Stromal cell of bone marrow (primary cell): ENCODE measurements around the gene ANO2.

ENCODE experiments used
- DNase-seq: peaks from one replicate; pipeline ENCODE4 v3.0.0-alpha.2; 2012; ENCODE audit warnings: low read depth

ANO2 gene

DNA sequence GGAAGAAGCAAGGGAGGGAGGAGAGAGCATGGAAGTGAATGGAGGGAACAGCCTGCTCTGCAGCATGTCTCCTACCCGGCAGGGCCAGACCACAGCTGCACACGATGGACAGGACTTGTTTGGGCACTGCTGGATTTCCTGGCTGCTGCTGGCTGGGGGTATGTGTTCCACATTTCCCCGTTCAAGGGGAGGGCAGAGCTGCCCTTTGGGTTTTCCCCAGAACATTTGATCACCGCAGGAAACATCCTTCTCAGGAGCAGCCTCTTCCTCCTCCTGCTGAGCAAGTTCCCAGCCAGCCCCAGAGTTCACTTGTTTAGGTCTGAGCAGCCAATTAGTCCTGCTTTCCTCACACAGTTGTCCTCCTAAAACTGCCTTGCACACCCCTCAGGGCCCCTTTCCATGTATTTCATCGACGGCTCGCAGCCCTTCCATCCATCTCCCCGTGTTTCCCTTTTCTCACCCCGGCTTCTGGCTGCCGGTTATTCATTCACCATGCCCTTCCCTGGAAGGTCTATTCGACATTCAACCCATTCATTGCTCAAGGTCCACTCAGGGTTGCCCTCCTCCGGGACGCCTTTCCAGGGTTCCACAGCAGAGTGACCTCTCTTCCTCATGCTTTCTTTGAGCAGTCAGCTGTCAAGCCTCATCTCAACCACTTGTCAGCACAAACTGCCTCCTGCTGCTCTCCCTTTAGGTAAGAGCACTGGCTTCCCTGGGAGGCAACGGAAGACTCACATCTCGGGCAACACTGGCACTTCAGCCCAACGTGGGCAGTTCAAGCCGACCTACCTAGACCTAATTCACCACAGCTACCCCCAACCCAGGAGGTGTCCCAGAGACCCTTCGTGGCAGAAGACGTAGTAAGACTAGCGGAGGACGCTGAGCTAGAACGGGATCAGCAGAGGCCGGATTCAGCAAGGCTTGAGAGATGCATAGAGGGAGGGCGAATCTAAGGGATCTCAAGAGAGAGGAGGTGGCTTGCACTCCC, 20.1 kb upstream of the ANO2 start:
- no peak for DNase-seq

DNA sequence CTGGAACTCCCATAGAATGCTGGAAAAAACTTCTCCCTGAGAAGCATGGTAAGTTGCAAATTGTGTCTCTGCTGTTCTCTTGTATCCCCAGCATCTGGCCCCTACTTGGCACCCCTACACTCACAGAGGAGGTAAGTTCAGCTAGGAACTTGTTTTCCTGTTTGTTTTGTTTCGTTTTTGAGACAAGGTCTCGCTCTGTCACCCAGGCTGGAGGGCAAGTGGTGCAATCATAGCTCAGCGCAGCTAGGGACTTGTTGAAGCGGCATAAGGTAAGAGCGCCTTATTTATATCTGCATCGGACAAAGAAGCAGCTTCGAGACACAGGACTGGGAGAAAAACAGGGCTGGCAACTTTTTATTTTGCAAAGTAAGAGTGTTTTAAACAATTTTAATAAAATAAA, 18.5 kb upstream of the ANO2 start:
- DNase-seq: no peak

DNA sequence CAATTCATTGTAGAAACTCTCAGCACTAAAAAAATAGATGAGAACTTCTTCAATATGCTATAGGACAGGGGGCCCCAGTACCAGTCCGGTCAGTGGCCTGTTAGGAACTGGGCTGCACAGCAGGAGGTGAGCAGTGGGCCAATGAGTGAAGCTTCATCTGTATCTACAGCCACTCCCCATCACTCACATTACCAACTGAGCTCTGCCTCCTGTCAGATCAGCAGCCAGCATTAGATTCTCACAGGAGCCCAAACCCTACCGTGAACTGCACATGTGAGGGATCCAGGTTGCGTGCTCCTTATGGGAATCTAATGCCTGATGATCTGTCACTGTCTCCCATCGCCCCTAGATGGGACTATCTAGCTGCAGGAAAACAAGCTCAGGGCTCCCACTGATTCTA, 15.7 kb upstream of the ANO2 start:
- no peak for DNase-seq

DNA sequence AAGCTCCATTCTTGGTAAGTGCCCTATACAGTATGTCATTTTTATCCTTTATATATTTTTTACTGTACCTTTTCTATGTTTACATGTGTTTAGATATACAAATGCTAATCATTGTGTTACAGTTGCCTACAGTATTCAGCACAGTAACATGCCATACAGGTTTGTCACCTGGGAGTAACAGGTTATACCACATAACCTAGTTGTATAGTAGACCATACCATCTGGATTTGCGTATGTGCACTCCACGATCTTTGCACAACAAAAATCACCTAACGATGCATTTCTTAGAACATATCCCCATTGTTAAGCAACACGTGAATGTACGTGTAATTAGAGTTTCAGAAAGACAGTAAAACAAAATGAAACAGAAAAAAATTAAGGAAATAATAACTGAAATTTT, 11.9 kb upstream of the ANO2 start:
- DNase-seq: no peak

- no peak for DNase-seq
Observed at GRCh38 chr12:5954661-5955060, 9.6 kb upstream of the ANO2 start.

DNA sequence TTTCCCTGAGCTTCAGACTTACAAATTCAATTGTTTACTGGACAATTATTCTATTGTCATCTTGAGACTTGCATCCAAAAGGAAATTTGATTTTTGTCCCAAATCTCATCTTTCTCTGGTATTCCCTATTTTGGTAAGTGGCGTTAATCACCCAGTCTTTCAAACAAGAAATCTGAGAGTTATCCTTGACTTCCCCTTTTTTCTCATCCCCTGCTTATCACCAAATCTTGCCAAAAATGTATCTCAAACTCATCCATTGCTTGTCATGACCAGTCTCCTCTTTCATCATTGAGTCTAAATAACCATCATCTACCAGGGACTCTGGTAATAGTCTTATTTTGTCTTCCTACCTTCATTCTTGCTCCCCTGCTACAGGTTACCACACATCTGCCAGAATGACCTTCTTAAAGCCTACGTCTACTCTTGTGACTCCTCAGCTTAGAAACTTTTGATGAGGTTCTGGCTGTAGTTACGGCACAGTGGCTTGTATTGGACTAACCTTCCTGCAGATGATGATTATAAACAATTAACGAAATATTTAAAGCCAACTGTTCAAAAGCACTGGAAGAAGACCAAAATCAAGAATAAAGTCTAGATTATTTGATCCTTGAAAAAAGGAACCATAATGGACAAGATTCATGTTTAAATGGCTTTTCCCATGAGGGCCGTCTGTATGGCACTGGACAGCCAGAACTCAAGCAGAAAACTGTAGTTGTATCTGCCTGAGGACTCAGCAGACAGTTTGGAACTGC, 9.0 kb upstream of the ANO2 start:
- DNase-seq: no peak

DNA sequence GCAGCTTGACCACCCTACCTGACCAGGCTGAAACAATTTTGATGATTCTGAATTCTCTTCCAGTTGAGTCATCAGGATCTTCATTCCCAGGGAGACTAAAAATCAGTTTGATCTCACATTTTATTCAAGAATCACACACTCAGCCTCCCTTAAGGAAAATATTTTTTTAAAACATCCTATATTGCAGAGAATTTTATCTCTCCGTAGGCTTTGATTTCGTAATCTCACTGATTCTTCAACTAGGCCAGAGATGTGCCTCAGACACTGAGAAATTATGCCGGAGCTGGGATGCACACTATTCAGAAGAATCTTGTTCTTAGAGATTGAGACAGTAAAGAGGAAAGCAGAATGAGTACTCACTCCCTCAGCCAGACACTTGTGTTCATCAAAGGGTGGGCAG, 7.0 kb upstream of the ANO2 start:
- DNase-seq: no peak

DNA sequence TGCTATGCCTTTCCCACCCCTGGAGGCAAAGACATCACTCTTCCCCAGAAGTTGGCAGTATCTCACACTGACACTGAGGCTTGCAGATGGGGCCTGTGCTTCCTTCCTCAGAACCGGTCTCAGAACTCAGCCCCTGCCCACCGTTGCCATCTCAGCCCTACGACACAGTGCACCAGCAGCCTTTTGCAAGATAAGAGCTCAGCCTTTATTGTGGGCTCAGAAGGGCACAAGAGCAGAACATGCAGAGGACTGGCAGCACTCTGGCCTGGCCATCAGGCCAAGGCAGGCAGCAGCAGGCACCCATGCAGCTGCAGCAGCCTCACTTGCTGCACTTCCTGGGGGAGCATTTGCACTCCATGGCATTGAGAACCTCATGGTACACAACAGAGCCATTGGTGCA, 3.6 kb upstream of the ANO2 start:
- DNase-seq: no peak

GRCh38 chr12:5947006-5947405, 1.9 kb upstream of the ANO2 start:
- DNase-seq: no peak

- no peak for DNase-seq
Observed at GRCh38 chr12:5946388-5946787, 1.3 kb upstream of the ANO2 start.

- no peak for DNase-seq
Observed at GRCh38 chr12:5944688-5945070, 380 bp downstream of the ANO2 start.

- DNase-seq: no peak
Observed at GRCh38 chr12:5944053-5944452, 1.0 kb downstream of the ANO2 start.

DNA sequence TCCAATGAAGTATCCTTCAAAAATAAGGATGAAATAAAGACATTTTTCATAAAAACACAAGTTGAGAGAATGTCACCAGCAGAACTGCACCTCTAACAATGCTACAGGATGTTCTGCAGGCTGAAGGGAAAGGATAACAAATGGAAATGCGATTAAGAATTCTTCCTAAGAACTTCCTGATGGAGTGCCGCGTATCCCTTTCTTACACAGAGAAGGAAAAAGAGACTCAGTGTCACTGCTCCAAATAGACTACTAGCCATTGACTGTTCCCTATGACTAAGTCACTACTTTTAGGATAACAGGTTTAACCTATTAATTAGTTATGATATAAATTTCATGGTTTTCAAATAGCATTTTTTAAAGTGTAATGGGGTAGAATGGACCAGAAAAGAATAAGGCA, 3.2 kb downstream of the ANO2 start:
- no peak for DNase-seq

- DNase-seq: no peak
Observed at GRCh38 chr12:5927732-5928516, 17.1 kb downstream of the ANO2 start.

- DNase-seq: no peak
Observed at GRCh38 chr12:5925646-5926045, 19.4 kb downstream of the ANO2 start.

DNA sequence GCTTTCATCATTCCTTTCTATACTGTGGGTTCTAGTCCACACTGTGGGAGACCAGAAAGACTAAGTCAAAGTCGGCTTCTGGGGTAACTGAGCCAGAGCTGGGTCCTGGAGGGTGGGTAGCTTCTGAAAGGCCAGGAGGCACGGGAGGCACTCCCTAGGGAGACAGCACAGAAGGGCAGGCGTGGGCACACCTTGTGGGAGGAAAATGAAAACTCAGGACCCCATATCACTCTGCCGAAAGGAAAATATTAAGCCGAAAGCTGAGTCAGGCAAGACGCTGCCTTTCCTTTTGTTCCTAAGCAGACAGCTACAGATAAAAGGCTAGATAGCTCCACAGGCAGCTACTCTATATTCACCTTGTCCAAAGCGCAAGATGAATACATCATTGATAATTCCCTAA, 20.7 kb downstream of the ANO2 start:
- DNase-seq: no peak

DNA sequence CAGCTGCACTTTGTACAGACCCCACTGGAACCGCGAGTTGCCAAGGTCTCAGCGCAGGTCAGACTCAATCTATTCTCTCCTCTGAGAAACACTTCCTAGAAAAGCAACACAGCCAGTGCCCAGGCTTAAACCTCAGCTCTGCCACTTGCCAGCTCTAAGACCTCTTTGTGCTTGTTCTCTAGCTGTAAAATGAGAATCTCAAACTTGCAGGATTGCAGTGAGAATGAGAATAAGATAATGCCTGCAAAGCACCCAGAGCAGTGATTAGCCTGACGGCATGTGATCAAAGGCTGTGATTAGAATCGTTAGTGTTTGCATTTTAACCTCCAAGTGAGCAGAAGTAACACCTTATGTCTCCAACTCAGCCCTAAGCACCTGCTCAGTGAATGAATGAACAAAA, 21.3 kb downstream of the ANO2 start:
- no peak for DNase-seq

- no peak for DNase-seq
Observed at GRCh38 chr12:5923043-5923605, 21.9 kb downstream of the ANO2 start.

DNA sequence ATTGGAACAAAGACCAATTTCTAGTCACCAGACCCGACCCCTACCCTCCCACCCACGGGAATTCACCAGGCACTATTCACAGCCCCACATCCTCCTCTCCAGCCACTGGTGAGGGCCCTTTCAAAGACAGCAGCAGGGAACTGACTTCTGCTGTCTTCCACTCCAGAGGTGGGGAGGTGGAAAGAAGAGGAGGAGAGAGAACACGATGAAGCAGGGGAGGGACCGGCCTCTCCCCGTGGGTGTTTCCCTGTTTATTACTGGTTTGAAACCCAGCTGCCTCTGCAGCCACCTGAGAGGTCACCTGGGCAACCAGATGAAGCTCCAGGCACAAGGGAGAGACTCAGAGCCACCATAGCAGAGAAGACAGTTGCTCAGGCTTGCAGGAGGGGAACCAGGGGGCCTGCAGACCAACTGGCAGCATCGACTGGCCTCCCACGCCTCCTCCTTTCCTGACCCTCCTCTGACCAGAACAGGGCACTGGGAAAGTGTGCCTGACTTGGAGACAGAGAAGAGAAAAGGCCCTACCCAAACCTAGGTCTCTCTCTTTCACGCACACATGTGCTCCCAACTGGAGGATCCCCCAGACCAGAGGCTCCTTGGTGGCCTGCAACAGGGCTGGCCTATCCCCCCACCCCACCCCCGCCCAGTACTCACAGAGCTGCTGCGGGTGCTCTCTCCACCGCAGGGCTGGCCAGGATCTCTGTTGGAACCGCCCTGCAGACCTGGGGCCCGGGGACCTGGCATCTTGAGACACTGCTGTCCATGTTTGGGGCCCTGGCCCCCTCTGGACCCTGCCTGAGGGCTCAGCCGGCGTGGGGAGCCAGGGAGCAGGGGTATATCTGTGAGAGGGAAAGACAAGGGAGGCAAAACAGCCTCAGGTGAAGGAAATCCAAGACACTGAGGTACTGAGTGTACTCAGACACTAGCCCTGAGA, 22.8 kb downstream of the ANO2 start:
- DNase-seq: no peak

DNA sequence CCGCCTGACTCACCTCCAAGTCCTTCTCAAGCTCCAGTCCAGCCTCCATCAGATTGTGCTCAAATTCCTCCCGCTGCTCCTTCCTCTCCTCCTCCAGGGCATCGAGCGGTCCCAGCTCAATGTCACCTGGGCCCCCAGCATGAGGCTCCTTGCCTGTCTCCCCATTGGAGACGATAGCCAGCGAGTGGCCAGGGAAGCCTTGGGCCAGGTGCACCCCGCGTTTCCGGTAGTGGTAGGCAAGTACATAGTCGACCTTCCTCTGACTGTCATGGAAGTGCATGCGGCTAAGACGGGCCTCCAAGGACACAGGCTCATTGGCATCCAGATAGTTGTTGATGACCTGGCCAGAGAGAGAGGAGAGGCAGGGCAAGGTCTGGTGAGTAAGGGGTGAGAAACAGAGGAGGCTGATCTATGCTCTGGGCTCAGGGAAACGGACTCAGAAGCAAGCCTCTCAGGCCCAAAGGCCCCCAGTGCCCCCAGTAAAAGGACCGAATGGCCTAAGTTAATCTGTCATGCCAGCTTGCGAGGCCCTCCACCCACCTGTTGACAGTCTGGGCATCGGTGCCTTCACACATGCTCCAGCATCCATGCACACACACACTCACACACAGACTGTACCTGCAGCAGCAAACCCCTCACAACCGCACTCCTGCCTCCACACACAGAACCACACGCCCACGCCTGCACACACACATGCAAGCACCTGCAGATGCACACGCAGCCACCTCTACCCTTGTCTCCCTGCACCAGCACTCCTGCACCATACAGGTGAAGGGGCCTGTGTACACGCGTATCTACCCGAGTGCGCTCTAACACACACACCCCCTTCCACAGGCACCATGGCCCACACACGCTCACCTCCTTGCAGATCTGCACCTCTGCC, 23.8 kb downstream of the ANO2 start:
- DNase-seq: no peak
